Measurements from ENCODE around the gene MAT2B.

DNA sequence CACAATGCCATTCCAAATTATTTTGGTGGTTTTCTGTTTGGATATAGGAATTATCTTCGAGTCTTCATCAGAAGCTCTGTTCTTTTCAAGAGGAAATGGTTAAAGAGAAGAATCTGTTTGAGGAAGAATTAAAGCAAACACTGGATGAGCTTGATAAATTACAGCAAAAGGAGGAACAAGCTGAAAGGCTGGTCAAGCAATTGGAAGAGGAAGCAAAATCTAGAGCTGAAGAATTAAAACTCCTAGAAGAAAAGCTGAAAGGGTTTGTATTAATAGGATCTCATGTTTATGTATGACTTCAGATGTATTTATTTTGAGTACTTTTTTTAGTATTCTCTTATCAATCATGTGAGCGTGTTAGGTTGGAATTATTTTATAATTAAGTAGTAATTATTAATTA is 30.0 kb upstream of the MAT2B start:
- TF ChIP-seq, protein P1, sequence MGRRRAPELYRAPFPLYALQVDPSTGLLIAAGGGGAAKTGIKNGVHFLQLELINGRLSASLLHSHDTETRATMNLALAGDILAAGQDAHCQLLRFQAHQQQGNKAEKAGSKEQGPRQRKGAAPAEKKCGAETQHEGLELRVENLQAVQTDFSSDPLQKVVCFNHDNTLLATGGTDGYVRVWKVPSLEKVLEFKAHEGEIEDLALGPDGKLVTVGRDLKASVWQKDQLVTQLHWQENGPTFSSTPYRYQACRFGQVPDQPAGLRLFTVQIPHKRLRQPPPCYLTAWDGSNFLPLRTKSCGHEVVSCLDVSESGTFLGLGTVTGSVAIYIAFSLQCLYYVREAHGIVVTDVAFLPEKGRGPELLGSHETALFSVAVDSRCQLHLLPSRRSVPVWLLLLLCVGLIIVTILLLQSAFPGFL (CRISPR knock-in tag; IDR thresholded peaks at IDR 0.05; ENCODE audit: borderline replicate concordance): no peak
- TF ChIP-seq, protein P2, sequence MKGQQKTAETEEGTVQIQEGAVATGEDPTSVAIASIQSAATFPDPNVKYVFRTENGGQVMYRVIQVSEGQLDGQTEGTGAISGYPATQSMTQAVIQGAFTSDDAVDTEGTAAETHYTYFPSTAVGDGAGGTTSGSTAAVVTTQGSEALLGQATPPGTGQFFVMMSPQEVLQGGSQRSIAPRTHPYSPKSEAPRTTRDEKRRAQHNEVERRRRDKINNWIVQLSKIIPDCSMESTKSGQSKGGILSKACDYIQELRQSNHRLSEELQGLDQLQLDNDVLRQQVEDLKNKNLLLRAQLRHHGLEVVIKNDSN (CRISPR knock-in tag; IDR thresholded peaks at IDR 0.05): no peak
- TF ChIP-seq ZNF317 (CRISPR knock-in tag; IDR thresholded peaks at IDR 0.05; ENCODE audit: borderline replicate concordance, low read depth) (no peak), FOXP1 (CRISPR knock-in tag; IDR thresholded peaks at IDR 0.05; ENCODE audit: borderline replicate concordance) (no peak), ELF4 (CRISPR knock-in tag; IDR thresholded peaks at IDR 0.05; ENCODE audit: low read depth) (no peak), SMAD3 (CRISPR knock-in tag; IDR thresholded peaks at IDR 0.05; ENCODE audit: borderline replicate concordance) (no peak), CBFB (CRISPR knock-in tag; IDR thresholded peaks at IDR 0.05; ENCODE audit: low read depth) (no peak), ZNF121 (CRISPR knock-in tag; IDR thresholded peaks at IDR 0.05) (no peak), TEAD1 (CRISPR knock-in tag; IDR thresholded peaks at IDR 0.05) (no peak)
- TF ChIP-seq, protein P3, sequence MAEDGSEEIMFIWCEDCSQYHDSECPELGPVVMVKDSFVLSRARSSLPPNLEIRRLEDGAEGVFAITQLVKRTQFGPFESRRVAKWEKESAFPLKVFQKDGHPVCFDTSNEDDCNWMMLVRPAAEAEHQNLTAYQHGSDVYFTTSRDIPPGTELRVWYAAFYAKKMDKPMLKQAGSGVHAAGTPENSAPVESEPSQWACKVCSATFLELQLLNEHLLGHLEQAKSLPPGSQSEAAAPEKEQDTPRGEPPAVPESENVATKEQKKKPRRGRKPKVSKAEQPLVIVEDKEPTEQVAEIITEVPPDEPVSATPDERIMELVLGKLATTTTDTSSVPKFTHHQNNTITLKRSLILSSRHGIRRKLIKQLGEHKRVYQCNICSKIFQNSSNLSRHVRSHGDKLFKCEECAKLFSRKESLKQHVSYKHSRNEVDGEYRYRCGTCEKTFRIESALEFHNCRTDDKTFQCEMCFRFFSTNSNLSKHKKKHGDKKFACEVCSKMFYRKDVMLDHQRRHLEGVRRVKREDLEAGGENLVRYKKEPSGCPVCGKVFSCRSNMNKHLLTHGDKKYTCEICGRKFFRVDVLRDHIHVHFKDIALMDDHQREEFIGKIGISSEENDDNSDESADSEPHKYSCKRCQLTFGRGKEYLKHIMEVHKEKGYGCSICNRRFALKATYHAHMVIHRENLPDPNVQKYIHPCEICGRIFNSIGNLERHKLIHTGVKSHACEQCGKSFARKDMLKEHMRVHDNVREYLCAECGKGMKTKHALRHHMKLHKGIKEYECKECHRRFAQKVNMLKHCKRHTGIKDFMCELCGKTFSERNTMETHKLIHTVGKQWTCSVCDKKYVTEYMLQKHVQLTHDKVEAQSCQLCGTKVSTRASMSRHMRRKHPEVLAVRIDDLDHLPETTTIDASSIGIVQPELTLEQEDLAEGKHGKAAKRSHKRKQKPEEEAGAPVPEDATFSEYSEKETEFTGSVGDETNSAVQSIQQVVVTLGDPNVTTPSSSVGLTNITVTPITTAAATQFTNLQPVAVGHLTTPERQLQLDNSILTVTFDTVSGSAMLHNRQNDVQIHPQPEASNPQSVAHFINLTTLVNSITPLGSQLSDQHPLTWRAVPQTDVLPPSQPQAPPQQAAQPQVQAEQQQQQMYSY (CRISPR knock-in tag; IDR thresholded peaks at IDR 0.05): no peak
- TF ChIP-seq, protein P4, sequence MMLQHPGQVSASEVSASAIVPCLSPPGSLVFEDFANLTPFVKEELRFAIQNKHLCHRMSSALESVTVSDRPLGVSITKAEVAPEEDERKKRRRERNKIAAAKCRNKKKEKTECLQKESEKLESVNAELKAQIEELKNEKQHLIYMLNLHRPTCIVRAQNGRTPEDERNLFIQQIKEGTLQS (CRISPR knock-in tag; conservative IDR thresholded peaks at IDR 0.05): no peak
- TF ChIP-seq, protein P5, sequence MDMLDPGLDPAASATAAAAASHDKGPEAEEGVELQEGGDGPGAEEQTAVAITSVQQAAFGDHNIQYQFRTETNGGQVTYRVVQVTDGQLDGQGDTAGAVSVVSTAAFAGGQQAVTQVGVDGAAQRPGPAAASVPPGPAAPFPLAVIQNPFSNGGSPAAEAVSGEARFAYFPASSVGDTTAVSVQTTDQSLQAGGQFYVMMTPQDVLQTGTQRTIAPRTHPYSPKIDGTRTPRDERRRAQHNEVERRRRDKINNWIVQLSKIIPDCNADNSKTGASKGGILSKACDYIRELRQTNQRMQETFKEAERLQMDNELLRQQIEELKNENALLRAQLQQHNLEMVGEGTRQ (CRISPR knock-in tag; IDR thresholded peaks at IDR 0.05): no peak
- TF ChIP-seq, protein P6, sequence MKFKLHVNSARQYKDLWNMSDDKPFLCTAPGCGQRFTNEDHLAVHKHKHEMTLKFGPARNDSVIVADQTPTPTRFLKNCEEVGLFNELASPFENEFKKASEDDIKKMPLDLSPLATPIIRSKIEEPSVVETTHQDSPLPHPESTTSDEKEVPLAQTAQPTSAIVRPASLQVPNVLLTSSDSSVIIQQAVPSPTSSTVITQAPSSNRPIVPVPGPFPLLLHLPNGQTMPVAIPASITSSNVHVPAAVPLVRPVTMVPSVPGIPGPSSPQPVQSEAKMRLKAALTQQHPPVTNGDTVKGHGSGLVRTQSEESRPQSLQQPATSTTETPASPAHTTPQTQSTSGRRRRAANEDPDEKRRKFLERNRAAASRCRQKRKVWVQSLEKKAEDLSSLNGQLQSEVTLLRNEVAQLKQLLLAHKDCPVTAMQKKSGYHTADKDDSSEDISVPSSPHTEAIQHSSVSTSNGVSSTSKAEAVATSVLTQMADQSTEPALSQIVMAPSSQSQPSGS (CRISPR knock-in tag; IDR thresholded peaks at IDR 0.05; ENCODE audit: borderline replicate concordance, low read depth): no peak
- TF ChIP-seq, protein P7, sequence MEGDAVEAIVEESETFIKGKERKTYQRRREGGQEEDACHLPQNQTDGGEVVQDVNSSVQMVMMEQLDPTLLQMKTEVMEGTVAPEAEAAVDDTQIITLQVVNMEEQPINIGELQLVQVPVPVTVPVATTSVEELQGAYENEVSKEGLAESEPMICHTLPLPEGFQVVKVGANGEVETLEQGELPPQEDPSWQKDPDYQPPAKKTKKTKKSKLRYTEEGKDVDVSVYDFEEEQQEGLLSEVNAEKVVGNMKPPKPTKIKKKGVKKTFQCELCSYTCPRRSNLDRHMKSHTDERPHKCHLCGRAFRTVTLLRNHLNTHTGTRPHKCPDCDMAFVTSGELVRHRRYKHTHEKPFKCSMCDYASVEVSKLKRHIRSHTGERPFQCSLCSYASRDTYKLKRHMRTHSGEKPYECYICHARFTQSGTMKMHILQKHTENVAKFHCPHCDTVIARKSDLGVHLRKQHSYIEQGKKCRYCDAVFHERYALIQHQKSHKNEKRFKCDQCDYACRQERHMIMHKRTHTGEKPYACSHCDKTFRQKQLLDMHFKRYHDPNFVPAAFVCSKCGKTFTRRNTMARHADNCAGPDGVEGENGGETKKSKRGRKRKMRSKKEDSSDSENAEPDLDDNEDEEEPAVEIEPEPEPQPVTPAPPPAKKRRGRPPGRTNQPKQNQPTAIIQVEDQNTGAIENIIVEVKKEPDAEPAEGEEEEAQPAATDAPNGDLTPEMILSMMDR (IDR thresholded peaks at IDR 0.05): no peak
